ENCODE results near the gene IQCE.

The IQCE gene

DNA sequence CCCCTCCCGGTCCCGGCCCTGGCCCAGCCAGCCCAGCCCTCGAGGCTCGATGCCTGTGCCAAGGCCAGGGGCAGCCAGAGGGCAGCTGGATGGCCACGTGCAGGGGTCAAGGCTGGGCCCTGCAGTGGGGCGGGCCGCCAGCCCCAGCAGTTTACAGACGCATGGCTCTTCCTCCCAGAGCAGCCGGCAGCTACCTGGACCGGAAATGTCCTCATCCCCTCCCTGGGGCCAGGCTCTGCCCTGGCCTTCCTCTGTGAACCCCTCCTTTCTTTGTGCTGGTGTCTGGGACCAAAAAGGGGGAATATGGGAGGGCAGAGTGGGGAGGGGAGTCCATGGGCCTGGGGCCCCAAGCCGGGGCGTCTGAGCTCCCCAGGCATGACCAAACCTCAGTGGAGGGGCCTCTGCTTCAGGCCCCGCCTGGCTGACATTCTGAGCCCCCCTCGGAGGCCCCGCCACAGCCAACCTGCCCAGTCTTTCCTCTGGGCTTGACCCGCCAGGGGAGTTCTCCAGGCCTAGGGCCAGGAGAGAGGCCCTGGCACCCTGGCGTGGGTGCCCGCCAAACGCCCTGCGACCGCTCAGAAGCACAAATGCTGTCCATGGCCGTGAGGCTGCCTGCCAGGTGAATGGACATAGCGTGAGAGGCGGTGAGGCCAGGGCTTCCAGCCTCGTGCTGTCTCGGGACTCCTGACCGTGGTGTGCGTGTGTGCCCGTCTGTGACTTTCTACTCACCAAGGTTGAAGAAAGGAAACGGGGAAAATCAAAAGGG, 104.5 kb downstream of the IQCE start:
- ATAC-seq (no peak), DNase-seq (no peak)

DNA sequence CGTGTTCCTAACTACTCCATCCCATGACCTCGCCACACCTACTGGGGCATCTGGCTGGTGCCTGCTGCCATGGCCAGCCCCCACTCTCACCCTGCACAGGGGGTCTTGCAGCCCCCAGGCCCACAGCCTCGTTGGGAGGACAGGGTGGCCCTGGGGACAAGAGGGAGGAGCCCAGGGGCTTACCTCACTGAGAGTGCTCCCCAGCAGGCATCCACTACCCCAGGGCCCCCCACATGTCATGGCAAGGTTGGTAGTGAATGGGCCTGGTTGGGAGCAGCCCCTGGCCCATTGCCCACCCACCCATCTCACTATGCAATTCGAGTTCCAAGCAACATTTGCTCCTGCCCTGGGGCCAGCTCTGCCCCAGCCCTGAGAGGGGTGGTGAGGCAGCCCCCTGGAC, 105.2 kb downstream of the IQCE start:
- DNase-seq (no peak), ATAC-seq (no peak)

Measured in stimulated activated naive CD8-positive, alpha-beta T cell treated with anti-CD3 and anti-CD28 coated beads, Interleukin-15, Interleukin-2, amounts not matched to agents 100 U/mL and 50 U/mL, for 24 hours (primary cell).